Upper lobe of left lung (tissue), 6 donors: ENCODE data around the gene CASP3. TPM values are rescaled to one million over a fixed set of nuclear protein-coding genes. Genes with fewer than 3 reads are reported as not detected.
"Not testable (repeated sequence)": the region's sequence is repeated elsewhere in the genome, so short reads cannot be mapped to it uniquely, and the experiment has no call there.

ENCODE experiments used
- ATAC-seq, 2 donors: fragments of 200-7000 bp; cut with Tn5 transposase; one replicate each; pipeline ENCODE4 v1.9.1; 2022; ENCODE audit warnings: mild to moderate bottlenecking in 2 of 2, moderate library complexity in 2 of 2; ENCODE audit not compliant: low FRiP score in 2 of 2
- DNase-seq, 2 donors: peaks; one replicate each; pipeline ENCODE4 v3.0.0-alpha.2; 2019 to 2020
- H3K27ac ChIP-seq, 4 donors: fragments of 200-600 bp; sonication (generic); one replicate each; pipeline ENCODE4 v1.5.1; 2016 to 2019
- H3K27me3 ChIP-seq, 4 donors: fragments of 200-600 bp; sonication (generic); one replicate each; pipeline ENCODE4 v1.5.1; 2017 to 2019
- H3K36me3 ChIP-seq, 4 donors: fragments of 200-600 bp; sonication (generic); one replicate each; pipeline ENCODE4 v1.5.1; 2016 to 2019
- H3K4me1 ChIP-seq, 4 donors: fragments of 200-600 bp; sonication (generic); one replicate each; pipeline ENCODE4 v1.5.1; 2018 to 2019
- H3K4me3 ChIP-seq, 4 donors: fragments of 200-600 bp; sonication (generic); one replicate each; pipeline ENCODE4 v1.5.1; 2017 to 2019; ENCODE audit warnings: mild to moderate bottlenecking in 2 of 4, moderate library complexity in 1 of 4
- H3K9me3 ChIP-seq, 4 donors: fragments of 200-600 bp; sonication (generic); one replicate each; pipeline ENCODE4 v1.5.1; 2018 to 2019
- CTCF ChIP-seq, 6 experiments: fragments of 450-650 bp in 4 of 6; fragments of 200-600 bp in 2 of 6; sonication (generic) in 2 of 6; IDR thresholded peaks; one replicate each; pipeline ENCODE4 v1.5.1; 2016 to 2019; ENCODE audit warnings: antibody characterized with exemption in 6 of 6
- EP300 ChIP-seq, 4 donors: sonication (generic); formaldehyde crosslinking; IDR thresholded peaks; one replicate each; pipeline ENCODE4 v1.5.1; 2017; ENCODE audit warnings: antibody characterized with exemption in 4 of 4, control low read depth in 2 of 4
- POLR2A ChIP-seq, 4 donors: fragments of 450-650 bp; IDR thresholded peaks; one replicate each; pipeline ENCODE4 v1.5.1; 2016 to 2017; ENCODE audit warnings: antibody characterized with exemption in 4 of 4, mild to moderate bottlenecking in 2 of 4
- POLR2AphosphoS5 ChIP-seq, 2 donors: sonication (generic); formaldehyde crosslinking; IDR thresholded peaks; one replicate each; pipeline ENCODE4 v1.5.1; 2017; ENCODE audit warnings: antibody characterized with exemption in 2 of 2
- whole genome bisulfite sequencing, 2 donors: methylation state at CpG; one replicate each; pipeline ENCODE4 v1.1.5; 2017 to 2018; 5-methylcytosine and 5-hydroxymethylcytosine counted together
- total RNA-seq, 6 donors: library from RNA; depleted of rRNA in 4 of 6; stranded (reverse); fragments of >200 nt in 4 of 6; gene quantifications; one replicate each; pipeline versions ENCODE4 v1.1.0 to v1.2.1, GENCODE V29; 2016 to 2021
- donor health status: DM: no; HTN: no; CAD: no; lungs with moderate emphysema.
- donor health status: DM: no; HTN: yes; CAD: no; lungs with severe emphysema.

CASP3 gene
- total RNA-seq, 6 donors from 2014 or later: 7.0 to 25.5 (median 15.0) TPM

GRCh38 chr4:184595430-184595829 lies 53.8 kb downstream of the CASP3 start:
- DNase-seq (no peak), ATAC-seq (no peak)
- Histone ChIP-seq H3K36me3 (no peaks in the 10 kb centered on the region), H3K27ac (no peak overlapping the region), H3K27me3 (no peaks in the 10 kb centered on the region), H3K4me1 (peaks cover 0 to 3% (median 0%) of the 10 kb centered on the region in 4 donors), H3K9me3 (no peaks in the 10 kb centered on the region), H3K4me3 (no peak overlapping the region)
- TF ChIP-seq CTCF (IDR thresholded peaks at IDR 0.05) (no peak), POLR2AphosphoS5 (IDR thresholded peaks at IDR 0.05) (no peak), POLR2A (IDR thresholded peaks at IDR 0.05) (no peak)
- WGBS, 2 donors: 91 to 93% methylated on average over 5 of the region's 5 CpGs

GRCh38 chr4:184593461-184593860 lies 55.8 kb downstream of the CASP3 start:
- 91 to 98% methylated on average over 6 of the region's 6 CpGs for WGBS, 2 donors
- no peak overlapping the region for H3K4me3 ChIP-seq
- DNase-seq (no peak), ATAC-seq (no peak)
- H3K9me3 ChIP-seq: no peaks in the 10 kb centered on the region
- no peaks in the 10 kb centered on the region for H3K4me1 ChIP-seq
- H3K27me3 ChIP-seq: no peaks in the 10 kb centered on the region
- no peaks in the 10 kb centered on the region for H3K36me3 ChIP-seq
- no peak overlapping the region for H3K27ac ChIP-seq
- TF ChIP-seq EP300 (IDR thresholded peaks at IDR 0.05) (no peak), POLR2A (IDR thresholded peaks at IDR 0.05) (no peak), CTCF (IDR thresholded peaks at IDR 0.05) (no peak), POLR2AphosphoS5 (IDR thresholded peaks at IDR 0.05) (no peak)

DNA sequence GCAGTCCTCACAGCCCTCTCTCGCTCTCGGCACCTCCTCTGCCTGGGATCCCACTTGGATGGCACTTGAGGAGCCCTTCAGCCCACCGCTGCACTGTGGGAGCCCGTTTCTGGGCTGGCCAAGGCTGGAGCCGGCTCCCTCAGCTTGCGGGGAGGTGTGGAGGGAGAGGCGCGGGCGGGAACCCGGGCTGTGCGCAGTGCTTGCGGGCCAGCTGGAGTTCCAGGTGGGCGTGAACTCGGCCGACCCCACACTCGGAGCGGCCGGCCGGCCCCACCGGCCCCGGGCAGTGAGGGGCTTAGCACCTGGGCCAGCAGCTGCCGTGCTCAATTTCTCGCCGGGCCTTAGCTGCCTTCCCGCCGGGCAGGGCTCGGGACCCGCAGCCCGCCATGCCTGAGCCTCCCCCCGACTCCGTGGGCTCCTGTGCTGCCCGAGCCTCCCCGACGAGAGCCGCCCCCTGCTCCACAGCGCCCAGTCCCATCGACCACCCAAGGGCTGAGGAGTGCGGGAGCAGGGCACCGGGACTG lies 57.4 kb downstream of the CASP3 start:
- peak in 1 of 2 donors; percentile 79 for DNase-seq
- ATAC-seq, H3K36me3 ChIP-seq, H3K9me3 ChIP-seq, H3K27me3 ChIP-seq, H3K4me1 ChIP-seq, H3K27ac ChIP-seq, H3K4me3 ChIP-seq: not testable (repeated sequence)
- WGBS, 2 donors: 91 to 95% methylated on average over 15 to 38 of the region's 39 CpGs

GRCh38 chr4:184591070-184591677 lies 58.1 kb downstream of the CASP3 start:
- no peak for ATAC-seq
- 69 to 75% methylated on average over 5 of the region's 5 CpGs for WGBS, 2 donors
- Histone ChIP-seq H3K27ac (no peak overlapping the region), H3K36me3 (no peaks in the 10 kb centered on the region), H3K9me3 (no peaks in the 10 kb centered on the region), H3K4me1 (no peaks in the 10 kb centered on the region), H3K4me3 (no peak overlapping the region), H3K27me3 (no peaks in the 10 kb centered on the region)
- TF ChIP-seq EP300 (IDR thresholded peaks at IDR 0.05) (no peak), POLR2A (IDR thresholded peaks at IDR 0.05) (no peak), POLR2AphosphoS5 (IDR thresholded peaks at IDR 0.05) (no peak), CTCF (IDR thresholded peaks at IDR 0.05) (no peak)
- no peak for DNase-seq

- TF ChIP-seq CTCF (IDR thresholded peaks at IDR 0.05) (no peak), POLR2A (IDR thresholded peaks at IDR 0.05) (no peak), POLR2AphosphoS5 (IDR thresholded peaks at IDR 0.05) (no peak), EP300 (IDR thresholded peaks at IDR 0.05) (no peak)
- H3K4me3 ChIP-seq: no peak overlapping the region
- no peak for DNase-seq
- WGBS, 2 donors: 67% methylated on average over 2 to 3 of the region's 3 CpGs
- no peak for ATAC-seq
- no peaks in the 10 kb centered on the region for H3K27me3 ChIP-seq
- H3K36me3 ChIP-seq: no peaks in the 10 kb centered on the region
- no peaks in the 10 kb centered on the region for H3K9me3 ChIP-seq
- no peaks in the 10 kb centered on the region for H3K4me1 ChIP-seq
- H3K27ac ChIP-seq: no peak overlapping the region
These were observed 59.1 kb downstream of the CASP3 start for GRCh38 chr4:184590196-184590595.
